Calu3 (cell line): ENCODE measurements around the gene SETD4. TPM values are rescaled to one million over a fixed set of nuclear protein-coding genes. Genes with fewer than 3 reads are reported as not detected.

Experiments
- BruUV-seq: library from RNA; stranded (reverse); fragments of 400-500 nt; replicated peaks from 2 replicates; lab custom pipeline; 2021; lab: Mats Ljungman, UMichigan
- CTCF ChIA-PET: fragments of 300-600 bp; sonication (Branson Sonifier 250); formaldehyde crosslinking; loops from one replicate; lab custom pipeline; 2022; ENCODE audit warnings: antibody characterized with exemption; lab: Charles Lee
- DNase-seq: peaks from one replicate; pipeline ENCODE4 v3.0.0; 2022
- H3K27ac Mint-ChIP-seq: one replicate; pipeline ENCODE4 v1.8.0; 2022; ENCODE audit warnings: mixed read lengths; ENCODE audit not compliant: unreplicated experiment
- H3K27me3 Mint-ChIP-seq: one replicate; pipeline ENCODE4 v1.8.0; 2022; ENCODE audit warnings: mixed read lengths; ENCODE audit not compliant: unreplicated experiment
- H3K36me3 Mint-ChIP-seq: one replicate; pipeline ENCODE4 v1.8.0; 2022; ENCODE audit warnings: mild to moderate bottlenecking, moderate library complexity, mixed read lengths; ENCODE audit not compliant: insufficient read depth, unreplicated experiment
- H3K4me1 Mint-ChIP-seq: one replicate; pipeline ENCODE4 v1.8.0; 2022; ENCODE audit warnings: mild to moderate bottlenecking, low read depth, mixed read lengths; ENCODE audit not compliant: unreplicated experiment
- H3K4me3 Mint-ChIP-seq: one replicate; pipeline ENCODE4 v1.8.0; 2022; ENCODE audit warnings: mild to moderate bottlenecking, low read depth, moderate library complexity, mixed read lengths; ENCODE audit not compliant: unreplicated experiment
- H3K9me3 Mint-ChIP-seq: one replicate; pipeline ENCODE4 v1.8.0; 2022; ENCODE audit warnings: low read depth, mixed read lengths; ENCODE audit not compliant: unreplicated experiment
- CTCF ChIP-seq: fragments of 200-600 bp; IDR thresholded peaks from one replicate; pipeline ENCODE4 v1.8.0; 2022; ENCODE audit warnings: antibody characterized with exemption; ENCODE audit not compliant: unreplicated experiment
- intact Hi-C: fragments of 100-400 bp; cut with micrococcal nuclease; formaldehyde crosslinking; loops from one replicate; pipeline ENCODE4 v1.10.0; 2022; ENCODE audit not compliant: unreplicated experiment
- total RNA-seq: library from RNA; stranded (reverse); gene quantifications from 2 replicates; pipeline ENCODE4 v1.2.3, GENCODE V29; 2022

SETD4 gene
- total RNA-seq, 1 experiment from 2014 or later, result 24.7 TPM

- Mint-ChIP-seq H3K4me3 (no peak overlapping the region), H3K9me3 (no peaks in the 10 kb centered on the region), H3K27me3 (peaks cover 26% of the 10 kb centered on the region), H3K36me3 (no peaks in the 10 kb centered on the region), H3K4me1 (peaks cover 13% of the 10 kb centered on the region), H3K27ac (no peak overlapping the region)
- intact Hi-C loops, result no loop called here
- BruUV-seq, result no TSS peak
- no peak for TF ChIP-seq CTCF
- DNase-seq, result no peak
- CTCF ChIA-PET, result interaction anchor here (0.5 kb wide), 1 partner anchor 236 kb away, joined by 4 read pairs; no protein-coding TSS in a partner anchor
Observed at GRCh38 chr21:35995522-35996088, 64.7 kb downstream of the SETD4 start.

DNA sequence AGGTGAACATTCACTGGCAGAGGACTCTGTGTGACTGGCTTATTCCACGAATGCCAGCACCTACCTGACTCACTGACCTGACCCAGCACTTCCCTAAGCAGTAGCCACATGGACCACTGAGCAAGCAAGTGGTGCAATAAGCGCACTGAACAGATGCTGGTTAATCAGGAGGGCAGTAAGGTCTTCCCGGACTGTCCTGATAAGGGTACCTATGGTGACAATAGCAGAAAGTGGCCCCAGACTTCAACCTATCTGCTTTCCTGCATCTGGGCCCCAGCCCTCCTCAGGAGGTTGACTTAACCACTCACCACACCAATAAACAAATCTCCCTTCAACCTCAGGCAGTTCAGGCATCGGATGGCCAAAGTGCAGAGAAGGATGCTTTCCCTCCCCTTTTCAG is 65.7 kb downstream of the SETD4 start:
- no peak for TF ChIP-seq CTCF
- Mint-ChIP-seq H3K27ac (no peak overlapping the region), H3K4me3 (no peak overlapping the region), H3K36me3 (no peaks in the 10 kb centered on the region), H3K27me3 (peaks cover 26% of the 10 kb centered on the region), H3K9me3 (no peaks in the 10 kb centered on the region), H3K4me1 (peaks cover 3% of the 10 kb centered on the region)
- no peak for DNase-seq
- CTCF ChIA-PET, result no interaction called here
- no TSS peak for BruUV-seq
- intact Hi-C loops, result no loop called here

DNA sequence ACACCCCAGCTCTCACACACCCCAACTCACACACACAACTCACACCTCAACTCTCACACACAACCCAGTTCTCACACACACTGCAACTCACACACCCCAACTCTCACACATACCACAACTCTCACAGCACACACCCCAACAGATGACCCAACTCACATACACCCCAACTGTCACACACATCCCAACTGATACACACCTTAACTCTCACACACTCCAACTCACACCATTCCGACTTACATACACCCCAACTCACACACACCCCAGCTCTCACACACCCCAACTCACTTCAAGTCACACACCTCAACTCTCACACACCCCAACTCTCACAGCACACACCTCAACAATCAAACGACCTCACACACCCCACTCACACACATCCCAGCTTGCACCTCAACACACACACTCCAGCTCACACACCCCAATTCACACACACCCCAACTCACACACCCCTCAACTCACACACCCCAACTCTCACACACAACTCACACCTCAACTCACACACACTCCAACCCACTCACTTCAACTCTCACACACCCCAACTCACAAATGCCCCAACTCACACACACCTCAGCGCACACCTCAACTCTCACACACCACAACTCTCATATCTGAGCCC is 66.3 kb downstream of the SETD4 start:
- no peaks in the 10 kb centered on the region for H3K4me1 Mint-ChIP-seq
- peaks cover 20% of the 10 kb centered on the region for H3K27me3 Mint-ChIP-seq
- BruUV-seq, result no TSS peak
- H3K4me3 Mint-ChIP-seq, result no peak overlapping the region
- no peak for TF ChIP-seq CTCF
- intact Hi-C loops, result no loop called here
- no peak overlapping the region for H3K27ac Mint-ChIP-seq
- H3K9me3 Mint-ChIP-seq, result no peaks in the 10 kb centered on the region
- no peaks in the 10 kb centered on the region for H3K36me3 Mint-ChIP-seq
- DNase-seq, result no peak
- CTCF ChIA-PET, result no interaction called here

DNA sequence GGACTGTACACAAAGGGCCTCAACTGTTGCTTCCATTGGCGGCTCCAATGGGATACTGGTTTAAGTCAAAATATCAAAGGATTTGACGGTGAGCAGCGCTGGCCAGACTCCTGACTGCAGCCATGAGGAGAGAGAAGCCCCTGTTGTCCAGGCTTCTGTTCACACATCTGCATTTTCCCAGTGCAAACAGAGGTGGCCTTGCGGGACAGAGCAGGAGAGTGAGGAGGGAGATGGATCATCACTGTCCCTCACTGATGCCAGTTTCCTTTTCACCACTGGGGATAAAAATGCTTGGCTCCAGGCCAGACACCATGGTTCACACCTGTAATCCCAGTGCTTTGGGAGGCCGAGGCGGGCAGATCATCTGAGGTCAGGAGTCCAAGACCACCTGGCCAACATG is 69.2 kb downstream of the SETD4 start:
- BruUV-seq, result no TSS peak
- TF ChIP-seq CTCF, result no peak
- H3K27ac Mint-ChIP-seq, result no peak overlapping the region
- H3K9me3 Mint-ChIP-seq, result no peaks in the 10 kb centered on the region
- H3K4me1 Mint-ChIP-seq, result no peaks in the 10 kb centered on the region
- no peaks in the 10 kb centered on the region for H3K36me3 Mint-ChIP-seq
- CTCF ChIA-PET, result no interaction called here
- no peaks in the 10 kb centered on the region for H3K27me3 Mint-ChIP-seq
- no peak for DNase-seq
- no peak overlapping the region for H3K4me3 Mint-ChIP-seq
- intact Hi-C loops, result no loop called here
